H1 (cell line): ENCODE results near the gene POLE2. TPM values are rescaled to one million over a fixed set of nuclear protein-coding genes. Genes with fewer than 3 reads are reported as not detected.

Experiments
- CTCF ChIA-PET: fragments of 300-600 bp; sonication (Branson Sonifier 250); formaldehyde crosslinking; loops from one replicate; lab custom pipeline; 2021; ENCODE audit not compliant: partially characterized antibody; lab: Charles Lee
- POLR2A ChIA-PET: fragments of 300-600 bp; sonication (Branson Sonifier 250); formaldehyde crosslinking; loops from one replicate; lab custom pipeline; 2021; ENCODE audit warnings: inconsistent platforms; ENCODE audit not compliant: partially characterized antibody; lab: Charles Lee
- DNase-seq, 2 experiments: peaks; one replicate each; pipeline versions ENCODE4 v3.0.0 to v3.0.0-alpha.2; 2010 to 2022; ENCODE audit warnings: low spot score in 2 of 2, low read depth in 1 of 2, mixed read lengths in 1 of 2
- FAIRE-seq: peaks from 2 replicates; lab custom pipeline; 2011; peaks lifted over from hg19 to GRCh38; lab: Jason Lieb, UNC
- H2AFZ ChIP-seq: 2 replicates; pipeline ENCODE4 v1.8.1; 2012; ENCODE audit warnings: low read length, inconsistent platforms
- H2AK5ac ChIP-seq: 2 replicates; pipeline ENCODE4 v1.6.1; 2013; ENCODE audit warnings: low read depth, low read length
- H2BK120ac ChIP-seq: replicated peaks from 2 replicates; pipeline ENCODE3; 2013; ENCODE audit warnings: low read depth, low read length, inconsistent platforms
- H2BK12ac ChIP-seq: 2 replicates; pipeline ENCODE4 v1.6.1; 2013; ENCODE audit warnings: low read depth, low read length
- H2BK15ac ChIP-seq: 2 replicates; pipeline ENCODE4 v1.6.1; 2013; ENCODE audit warnings: low read length
- H2BK20ac ChIP-seq: 2 replicates; pipeline ENCODE4 v1.6.1; 2013; ENCODE audit warnings: low read length
- H2BK5ac ChIP-seq: 2 replicates; pipeline ENCODE4 v1.6.1; 2013; ENCODE audit warnings: low read depth, low read length
- H3K14ac ChIP-seq: 2 replicates; pipeline ENCODE4 v1.6.1; 2013; ENCODE audit warnings: inconsistent platforms; ENCODE audit not compliant: insufficient read length
- H3K18ac ChIP-seq: 2 replicates; pipeline ENCODE4 v1.6.1; 2013; ENCODE audit warnings: low read length; ENCODE audit errors: extremely low read depth
- H3K23ac ChIP-seq: 2 replicates; pipeline ENCODE4 v1.6.1; 2013; ENCODE audit warnings: inconsistent platforms; ENCODE audit not compliant: insufficient read length
- H3K23me2 ChIP-seq: 2 replicates; pipeline ENCODE4 v1.6.1; 2013; ENCODE audit warnings: low read depth, low read length
- H3K27ac ChIP-seq: 2 replicates; pipeline ENCODE4 v1.6.1; 2011; ENCODE audit warnings: low read depth, low read length, inconsistent platforms
- H3K27me3 ChIP-seq, 4 experiments: replicated peaks in 1 of 4; 1 replicate in 1 of 4; 2 replicates in 3 of 4; pipeline versions ENCODE4 v1.6.1 to v1.8.1; 2011 to 2013; ENCODE audit warnings: low read length in 3 of 4, mild to moderate bottlenecking in 3 of 4, inconsistent platforms in 2 of 4, mixed read lengths in 2 of 4, moderate library complexity in 1 of 4; ENCODE audit not compliant: control insufficient read depth in 3 of 4, insufficient read depth in 3 of 4; ENCODE audit errors: extremely low read depth in 1 of 4
- H3K36me3 ChIP-seq, 4 experiments: 2 replicates each; pipeline versions ENCODE4 v1.6.1 to v1.8.1; 2011 to 2013; ENCODE audit warnings: mild to moderate bottlenecking in 4 of 4, low read length in 3 of 4, moderate library complexity in 2 of 4, control low read depth in 1 of 4, inconsistent platforms in 1 of 4; ENCODE audit not compliant: insufficient read depth in 4 of 4, control insufficient read depth in 2 of 4
- H3K4ac ChIP-seq: replicated peaks from 2 replicates; pipeline ENCODE3; 2013; ENCODE audit warnings: low read length, low read depth, mixed read lengths, inconsistent platforms; ENCODE audit not compliant: insufficient read length
- H3K4me1 ChIP-seq, 4 experiments: replicated peaks in 1 of 4; 1 replicate in 1 of 4; 2 replicates in 3 of 4; pipeline versions ENCODE4 v1.6.1 to v1.8.1; 2011 to 2013; ENCODE audit warnings: low read length in 3 of 4, inconsistent platforms in 2 of 4, mixed read lengths in 1 of 4; ENCODE audit not compliant: insufficient read depth in 4 of 4, control insufficient read depth in 3 of 4
- H3K4me2 ChIP-seq, 2 experiments: 2 replicates each; pipeline versions ENCODE4 v1.6.1 to v1.8.1; 2011 to 2013; ENCODE audit warnings: low read depth in 2 of 2, low read length in 2 of 2, control low read depth in 1 of 2, inconsistent platforms in 1 of 2, mild to moderate bottlenecking in 1 of 2; ENCODE audit not compliant: insufficient read depth in 1 of 2
- H3K4me3 ChIP-seq, 4 experiments: fragments of 200-600, 300-600 bp in 1 of 4; sonication (generic), shearing (Covaris generic), sonication (Bioruptor Twin) in 1 of 4; 2 replicates each; pipeline versions ENCODE4 v1.5.1 to v1.8.1; 2011 to 2016; ENCODE audit warnings: low read length in 4 of 4, low read depth in 3 of 4, control low read depth in 2 of 4, inconsistent platforms in 2 of 4, mild to moderate bottlenecking in 2 of 4, mixed read lengths in 1 of 4, moderate library complexity in 1 of 4; ENCODE audit not compliant: insufficient read depth in 2 of 4; ENCODE audit errors: extremely low read depth in 1 of 4
- H3K56ac ChIP-seq: replicated peaks from 2 replicates; pipeline ENCODE3; 2013; ENCODE audit warnings: low read depth, mild to moderate bottlenecking, mixed read lengths, low read length, inconsistent platforms; ENCODE audit not compliant: insufficient read length
- H3K79me1 ChIP-seq: 2 replicates; pipeline ENCODE4 v1.6.1; 2013; ENCODE audit warnings: low read depth, low read length, control low read depth
- H3K79me2 ChIP-seq, 2 experiments: 2 replicates each; pipeline versions ENCODE4 v1.6.1 to v1.8.1; 2012 to 2013; ENCODE audit warnings: low read length in 2 of 2, mild to moderate bottlenecking in 2 of 2, inconsistent platforms in 1 of 2; ENCODE audit not compliant: insufficient read depth in 2 of 2, control insufficient read depth in 1 of 2
- H3K9ac ChIP-seq, 4 experiments: replicated peaks in 1 of 4; 1 replicate in 1 of 4; 2 replicates in 3 of 4; pipeline versions ENCODE4 v1.6.1 to v1.8.1; 2011 to 2013; ENCODE audit warnings: low read depth in 3 of 4, low read length in 3 of 4, control low read depth in 2 of 4, mild to moderate bottlenecking in 2 of 4, moderate library complexity in 2 of 4, inconsistent platforms in 1 of 4; ENCODE audit errors: extremely low read depth in 1 of 4
- H3K9me3 ChIP-seq, 2 experiments: 2 replicates each; pipeline versions ENCODE4 v1.6.1 to v1.8.1; 2012 to 2013; ENCODE audit warnings: mild to moderate bottlenecking in 2 of 2, moderate library complexity in 2 of 2, control low read depth in 1 of 2, inconsistent platforms in 1 of 2, low read depth in 1 of 2, low read length in 1 of 2, mixed read lengths in 1 of 2; ENCODE audit not compliant: insufficient read depth in 2 of 2
- H4K20me1 ChIP-seq, 2 experiments: replicated peaks in 1 of 2; 2 replicates each; pipeline versions ENCODE3 to v1.8.1; 2011 to 2013; ENCODE audit warnings: inconsistent platforms in 2 of 2, low read length in 2 of 2, mild to moderate bottlenecking in 1 of 2; ENCODE audit not compliant: insufficient read depth in 2 of 2, control insufficient read depth in 1 of 2
- H4K5ac ChIP-seq: 2 replicates; pipeline ENCODE4 v1.6.1; 2013; ENCODE audit warnings: low read length, low read depth, mixed read lengths, inconsistent platforms; ENCODE audit not compliant: insufficient read length
- H4K8ac ChIP-seq: 2 replicates; pipeline ENCODE4 v1.8.0; 2013; ENCODE audit warnings: mild to moderate bottlenecking, moderate library complexity, low read length, inconsistent platforms; ENCODE audit not compliant: insufficient read depth; ENCODE audit errors: extremely low read depth
- H4K91ac ChIP-seq: replicated peaks from 2 replicates; pipeline ENCODE3; 2013; ENCODE audit warnings: low read length, mixed read lengths, inconsistent platforms; ENCODE audit not compliant: insufficient read length
- EP300 ChIP-seq, 2 experiments: IDR thresholded peaks; 1 replicate in 1 of 2; 2 replicates in 1 of 2; pipeline ENCODE4 v1.6.1; 2011 to 2012; ENCODE audit warnings: low read depth in 2 of 2, low read length in 2 of 2, mild to moderate bottlenecking in 2 of 2, borderline replicate concordance in 1 of 2, inconsistent platforms in 1 of 2, moderate library complexity in 1 of 2
- HDAC2 ChIP-seq, 2 experiments: fragments of 300-600 bp in 1 of 2; sonication (generic) in 1 of 2; IDR thresholded peaks; 2 replicates each; pipeline ENCODE4 v1.6.1; 2011 to 2012; ENCODE audit warnings: low read depth in 2 of 2, low read length in 2 of 2, mild to moderate bottlenecking in 2 of 2, moderate library complexity in 2 of 2, borderline replicate concordance in 1 of 2, inconsistent platforms in 1 of 2
- KDM4A ChIP-seq: IDR thresholded peaks from one replicate; pipeline ENCODE4 v1.7.1; 2012; ENCODE audit warnings: low read depth, mild to moderate bottlenecking, moderate library complexity, low read length, inconsistent platforms; ENCODE audit not compliant: severe bottlenecking
- MAFK ChIP-seq: IDR thresholded peaks from 2 replicates; pipeline ENCODE4 v1.6.1; 2012; ENCODE audit warnings: low read depth, mild to moderate bottlenecking, improper control_type of control experiment, low read length
- POLR2A ChIP-seq, 2 experiments: IDR thresholded peaks; 1 replicate in 1 of 2; 2 replicates in 1 of 2; pipeline ENCODE4 v1.6.1; 2011; ENCODE audit warnings: low read depth in 2 of 2, low read length in 2 of 2, mild to moderate bottlenecking in 2 of 2; ENCODE audit errors: control extremely low read depth in 1 of 2
- POLR2AphosphoS5 ChIP-seq: IDR thresholded peaks from 2 replicates; pipeline ENCODE4 v1.6.1; 2011; ENCODE audit warnings: low read depth, low read length
- ZNF274 ChIP-seq: IDR thresholded peaks from 2 replicates; pipeline ENCODE4 v1.7.0; 2012; ENCODE audit warnings: low read length, borderline replicate concordance; ENCODE audit errors: extremely low read depth
- WGBS, 2 experiments: shearing (Covaris generic) in 1 of 2; methylation state at CpG; one replicate each; pipeline versions ENCODE4 v1.1.6 to v1.1.7; 2013 to 2015; ENCODE audit warnings: low lambda C conversion rate in 2 of 2, mixed read lengths in 2 of 2, inconsistent platforms in 1 of 2, low coverage in 1 of 2, missing lambda C conversion rate in 1 of 2; ENCODE audit not compliant: insufficient replicate concordance in 2 of 2, insufficient coverage in 1 of 2, insufficient read length in 1 of 2; ENCODE audit errors: extremely low coverage in 1 of 2, missing lambda C conversion rate in 1 of 2; 5-methylcytosine and 5-hydroxymethylcytosine counted together
- polyA plus RNA-seq, 7 experiments: library from polyadenylated mRNA; depleted of rRNA in 3 of 7; stranded (reverse) in 5 of 7; unstranded in 2 of 7; fragments of >200 nt in 5 of 7; fragments of 200-250 nt in 2 of 7; gene quantifications; 1 replicate in 5 of 7; 2 replicates in 1 of 7; 4 replicates in 1 of 7; pipeline versions ENCODE4 v1.2.1 to v1.2.3, GENCODE V29; 2011 to 2013; ENCODE audit warnings: missing spikeins in 2 of 7, mixed read lengths in 2 of 7
- total RNA-seq: library from RNA; stranded (reverse); fragmentation: NEBNext Ultra II Directional; extraction: Animal tissue kit (Norgen Biotek cat#: 25700); gene quantifications from 2 replicates; pipeline ENCODE4 v1.2.1, GENCODE V29; 2021

The POLE2 gene
- total and polyA plus RNA-seq, 2 of the 8 experiments (the other 6 are each of a cell fraction or from before 2014, with no cell fraction given), result 31.2 to 41.7 TPM

DNA sequence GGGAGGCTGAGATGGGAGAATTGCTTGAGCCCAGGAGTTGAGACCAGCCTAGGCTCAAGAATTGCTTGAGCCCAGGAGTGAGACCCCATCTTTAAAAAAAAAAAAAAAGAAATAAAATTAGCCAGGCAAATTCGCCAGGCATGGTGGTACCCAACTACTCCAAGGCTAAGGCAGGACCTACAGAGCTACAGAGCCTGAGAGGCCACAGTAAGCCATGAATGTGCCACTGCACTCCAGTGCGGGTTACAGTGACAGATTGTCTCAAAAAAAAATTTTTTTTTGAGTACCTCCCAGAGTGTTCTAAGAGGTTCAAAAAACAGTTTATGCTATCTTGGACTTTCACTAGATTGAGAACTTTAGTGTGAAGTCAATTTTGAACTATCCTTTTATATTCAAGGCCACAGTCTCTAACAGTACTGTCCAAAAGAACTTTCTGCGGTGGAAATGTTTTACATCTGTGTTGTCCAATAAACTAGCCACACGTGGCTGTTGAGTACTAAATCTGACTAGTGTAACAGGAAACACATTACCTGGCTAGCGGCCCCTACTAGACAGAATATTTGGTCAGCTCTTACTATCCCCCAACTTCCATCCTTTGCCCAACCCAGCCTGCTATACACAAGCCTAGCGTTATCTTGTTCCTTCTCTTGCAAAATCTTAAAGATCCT, 70.0 kb downstream of the POLE2 start:
- Histone ChIP-seq H3K79me1 (no peaks in the 10 kb centered on the region), H3K4me3 (no peak overlapping the region), H3K9me3 (no peaks in the 10 kb centered on the region), H2BK120ac (no peak overlapping the region), H3K23ac (no peak overlapping the region), H4K5ac (no peak overlapping the region), H3K27me3 (no peaks in the 10 kb centered on the region), H3K56ac (no peak overlapping the region), H4K20me1 (peaks cover 5 to 6% of the 10 kb centered on the region in 2 experiments), H4K91ac (no peak overlapping the region), H2AFZ (no peak overlapping the region), H3K4me2 (no peak overlapping the region), H4K8ac (no peak overlapping the region), H2BK20ac (no peak overlapping the region), H3K9ac (no peak overlapping the region), H2BK15ac (no peak overlapping the region), H2BK5ac (no peak overlapping the region), H3K36me3 (peaks cover 4 to 34% (median 5%) of the 10 kb centered on the region in 4 experiments; a peak in 7 of 8 replicates), H3K4me1 (peaks cover 1 to 9% (median 3%) of the 10 kb centered on the region in 4 experiments; a peak in 3 of 7 replicates), H3K23me2 (peaks cover 10% of the 10 kb centered on the region), H3K18ac (no peak overlapping the region), H2BK12ac (no peak overlapping the region), H2AK5ac (no peak overlapping the region), H3K14ac (no peak overlapping the region), H3K27ac (no peak overlapping the region), H3K79me2 (peaks cover 5 to 43% of the 10 kb centered on the region in 2 experiments; a peak in 3 of 4 replicates), H3K4ac (no peak overlapping the region)
- no peak for FAIRE-seq
- WGBS, 2 experiments, result 88% methylated on average over 6 of the region's 6 CpGs; no CpG with 5 or more reads in 1 of the 2 experiments
- TF ChIP-seq EP300 (IDR thresholded peaks at IDR 0.05; ENCODE audit: borderline replicate concordance in 1 of 2, low read depth in 2 of 2, low read length in 2 of 2) (no peak), POLR2AphosphoS5 (no peak; the same call in 1 of the 2 replicates), POLR2A (IDR thresholded peaks at IDR 0.05; ENCODE audit: control extremely low read depth in 1 of 2, low read depth in 2 of 2, low read length in 2 of 2) (peak in 1 of 2 experiments; percentile 32; a peak in 1 of 3 replicates), KDM4A (no peak), MAFK (no peak), ZNF274 (no peak), HDAC2 (IDR thresholded peaks at IDR 0.05; ENCODE audit: borderline replicate concordance in 1 of 2, low read depth in 2 of 2, low read length in 2 of 2) (no peak)
- DNase-seq, result no peak
- ChIA-PET POLR2A (interaction anchor here (0.6 to 1.8 kb wide), 5 partner anchors 11 to 71 kb away, joined by 3 to 8 read pairs (median 3); partner anchors contain the start of gene DNAAF2), CTCF (no interaction called here)
